K562 (cell line): ENCODE measurements around the gene NCOA1. TPM values are rescaled to one million over a fixed set of nuclear protein-coding genes. Genes with fewer than 3 reads are reported as not detected.

Source experiments
- ATAC-seq: fragments of 200-7000 bp; cut with Tn5 transposase; 3 replicates; pipeline ENCODE4 v1.9.1; 2020; ENCODE audit warnings: moderate library complexity
- BruUV-seq: library from RNA; stranded (reverse); fragments of 400-500 nt; replicated peaks from 2 replicates; lab custom pipeline; 2021; lab: Mats Ljungman, UMichigan
- CTCF ChIA-PET: fragments of 300-600 bp; formaldehyde crosslinking; extraction: SDS; loops from one replicate; lab custom pipeline; 2021; ENCODE audit warnings: low intra/inter-chr PET ratio; lab: Yijun Ruan, JAX
- POLR2A ChIA-PET: fragments of 300-600, 350-650 bp; sonication (Branson Sonifier 250); formaldehyde crosslinking; extraction: SDS; loops from one replicate; lab custom pipeline; 2021; ENCODE audit warnings: antibody characterized with exemption, inconsistent platforms; lab: Yijun Ruan, JAX
- DNase-seq, 4 experiments: peaks; one replicate each; pipeline versions ENCODE4 v3.0.0 to v3.0.0-alpha.2; 2011 to 2018; ENCODE audit warnings: low spot score in 3 of 4, mixed read lengths in 3 of 4; ENCODE audit errors: extremely low read depth in 1 of 4
- FAIRE-seq: peaks from 2 replicates; lab custom pipeline; 2011; peaks lifted over from hg19 to GRCh38; lab: Jason Lieb, UNC
- H2AFZ ChIP-seq: 2 replicates; pipeline ENCODE4 v1.6.0; 2011; ENCODE audit warnings: low read depth, low read length, control low read depth, inconsistent platforms
- H3K27ac ChIP-seq: fragments of 200-600 bp; 3 replicates; pipeline ENCODE4 v1.8.0; 2011; ENCODE audit warnings: low read depth, mild to moderate bottlenecking, control low read depth, inconsistent platforms, low read length, moderate library complexity, mixed read lengths; ENCODE audit errors: extremely low read depth
- H3K27me3 ChIP-seq, 2 experiments: fragments of 300-600 bp in 1 of 2; 2 replicates in 1 of 2; 3 replicates in 1 of 2; pipeline versions ENCODE4 v1.6.0 to v1.8.0; 2011; ENCODE audit warnings: inconsistent platforms in 2 of 2, low read length in 2 of 2, mild to moderate bottlenecking in 1 of 2, mixed read lengths in 1 of 2, moderate library complexity in 1 of 2; ENCODE audit not compliant: control insufficient read depth in 2 of 2, insufficient read depth in 2 of 2
- H3K36me3 ChIP-seq: fragments of 300-600 bp; 3 replicates; pipeline ENCODE4 v1.8.0; 2011; ENCODE audit warnings: mild to moderate bottlenecking, low read length, inconsistent platforms; ENCODE audit not compliant: control insufficient read depth, insufficient read depth
- H3K4me1 ChIP-seq, 2 experiments: fragments of 200-600 bp in 1 of 2; replicated peaks in 1 of 2; 2 replicates in 1 of 2; 3 replicates in 1 of 2; pipeline versions ENCODE4 v1.5.1 to v1.8.0; 2011; ENCODE audit warnings: inconsistent platforms in 2 of 2, low read length in 2 of 2, mild to moderate bottlenecking in 1 of 2, mixed read lengths in 1 of 2, moderate library complexity in 1 of 2; ENCODE audit not compliant: control insufficient read depth in 2 of 2, insufficient read depth in 2 of 2
- H3K4me2 ChIP-seq: 2 replicates; pipeline ENCODE4 v1.6.1; 2011; ENCODE audit warnings: low read length, control low read depth, inconsistent platforms, mixed read lengths; ENCODE audit not compliant: insufficient read depth
- H3K4me3 ChIP-seq: fragments of 200-600 bp; sonication (generic), shearing (Covaris generic); 2 replicates; pipeline ENCODE4 v1.5.1; 2016; ENCODE audit warnings: control low read depth, inconsistent platforms
- H3K79me2 ChIP-seq: fragments of 200-600 bp; 3 replicates; pipeline ENCODE4 v1.8.0; 2011; ENCODE audit warnings: low read length, inconsistent platforms; ENCODE audit not compliant: control insufficient read depth, insufficient read depth
- H3K9ac ChIP-seq, 2 experiments: 2 replicates each; pipeline versions ENCODE4 v1.6.0 to v1.6.1; 2011; ENCODE audit warnings: low read depth in 2 of 2, low read length in 2 of 2, control low read depth in 1 of 2, inconsistent platforms in 1 of 2, mild to moderate bottlenecking in 1 of 2, mixed read lengths in 1 of 2; ENCODE audit not compliant: insufficient read depth in 1 of 2
- H3K9me1 ChIP-seq: one replicate; pipeline ENCODE4 v1.6.0; 2011; ENCODE audit warnings: inconsistent platforms, mild to moderate bottlenecking, low read length, moderate library complexity; ENCODE audit not compliant: control insufficient read depth, insufficient read depth
- H3K9me3 ChIP-seq: replicated peaks from 2 replicates; pipeline ENCODE4 v1.5.1; 2011; ENCODE audit warnings: low read depth, low read length, inconsistent platforms; ENCODE audit not compliant: control insufficient read depth, insufficient read depth
- H4K20me1 ChIP-seq: replicated peaks from 2 replicates; pipeline ENCODE4 v1.6.1; 2011; ENCODE audit warnings: low read length, inconsistent platforms, mixed read lengths; ENCODE audit not compliant: control insufficient read depth, insufficient read depth
- ELK1 ChIP-seq: sonication (generic); formaldehyde crosslinking; IDR thresholded peaks from 2 replicates; pipeline ENCODE4 v1.8.1; 2022; ENCODE audit warnings: missing genetic modification reagents
- FOXA1 ChIP-seq: fragments of 450-650 bp; IDR thresholded peaks from 2 replicates; pipeline ENCODE4 v1.6.1; 2016; ENCODE audit warnings: mild to moderate bottlenecking, borderline replicate concordance
- NFIX ChIP-seq: fragments of 250-450 bp; sonication (Bioruptor Pico); IDR thresholded peaks from 2 replicates; pipeline ENCODE4 v1.4.0; 2020; ENCODE audit warnings: low read depth, mild to moderate bottlenecking, moderate library complexity
- POLR2B ChIP-seq: fragments of 450-650 bp; IDR thresholded peaks from 2 replicates; pipeline ENCODE4 v1.6.1; 2018; ENCODE audit warnings: low read depth; ENCODE audit not compliant: partially characterized antibody
- TGIF2 ChIP-seq: sonication (generic); formaldehyde crosslinking; IDR thresholded peaks from 2 replicates; pipeline ENCODE4 v1.8.1; 2022; ENCODE audit warnings: mild to moderate bottlenecking, missing genetic modification reagents, moderate library complexity
- ZBED1 ChIP-seq: IDR thresholded peaks from 2 replicates; pipeline ENCODE4 v1.6.1; 2014
- ZBTB2 ChIP-seq: fragments of 450-650 bp; IDR thresholded peaks from 2 replicates; pipeline ENCODE4 v1.6.1; 2016; ENCODE audit warnings: antibody characterized with exemption
- ZNF175 ChIP-seq: fragments of 200-800 bp; sonication (Bioruptor generic); IDR thresholded peaks from 2 replicates; pipeline ENCODE4 v1.6.1; 2016; ENCODE audit warnings: low read depth, mild to moderate bottlenecking, missing genetic modification characterization, missing compliant biosample characterization
- ZNF217 ChIP-seq: sonication (generic); formaldehyde crosslinking; IDR thresholded peaks from 2 replicates; pipeline ENCODE4 v1.8.0; 2022; ENCODE audit warnings: mild to moderate bottlenecking, missing genetic modification reagents
- WGBS: fragments of 100-300 bp; shearing (Covaris generic); methylation state at CpG from one replicate; pipeline ENCODE4 v1.1.6; 2016; ENCODE audit warnings: low coverage, mixed read lengths; ENCODE audit not compliant: insufficient coverage; ENCODE audit errors: missing lambda C conversion rate; 5-methylcytosine and 5-hydroxymethylcytosine counted together
- in situ Hi-C: fragments of 300-500 bp; cut with MboI; formaldehyde crosslinking; loops from 4 replicates; pipeline ENCODE4 v1.15.0; 2018; ENCODE audit warnings: inconsistent platforms, mixed read lengths
- intact Hi-C: fragments of 100-400 bp; cut with micrococcal nuclease; formaldehyde crosslinking; loops from 2 replicates; pipeline ENCODE4 v1.14.2; 2022
- polyA plus RNA-seq, 8 experiments: library from polyadenylated mRNA; depleted of rRNA in 4 of 8; stranded (reverse) in 5 of 8; unstranded in 3 of 8; fragments of >200 nt; fragmentation: Nextera tagmentation in 2 of 8; fragmentation: Illumina TruSeq in 1 of 8; extraction: Ambion mirVana in 2 of 8; extraction: Trizol in 1 of 8; gene quantifications; 2 replicates each; pipeline versions ENCODE4 v1.2.1 to v1.2.3, GENCODE V29; 2011 to 2014; ENCODE audit warnings: inconsistent platforms in 1 of 8, missing spikeins in 1 of 8
- total RNA-seq, 7 experiments: library from RNA; depleted of rRNA in 6 of 7; stranded (reverse); fragments of >200 nt in 6 of 7; fragmentation: Illumina TruSeq in 2 of 7; extraction: Trizol in 2 of 7; gene quantifications; 2 replicates each; pipeline versions ENCODE4 v1.2.1 to v1.2.3, GENCODE V29; 2011 to 2021; ENCODE audit warnings: low replicate concordance in 1 of 7

NCOA1 gene
- total and polyA plus RNA-seq, 9 of the 15 experiments (the other 6 are each of a cell fraction or from before 2014, with no cell fraction given) = 4.9 to 25.7 (median 17.0) TPM

- Histone ChIP-seq H3K9me3 (no peaks in the 10 kb centered on the region), H3K27me3 (no peaks in the 10 kb centered on the region), H3K79me2 (no peaks in the 10 kb centered on the region), H3K4me2 (no peak overlapping the region), H3K4me1 (no peaks in the 10 kb centered on the region), H3K9ac (no peak overlapping the region), H3K4me3 (no peak overlapping the region), H2AFZ (no peak overlapping the region), H3K9me1 (no peaks in the 10 kb centered on the region), H3K27ac (no peak overlapping the region), H3K36me3 (peaks cover 9% of the 10 kb centered on the region; the same call in 1 of the 3 replicates), H4K20me1 (no peaks in the 10 kb centered on the region)
- BruUV-seq = no TSS peak
- CTCF ChIA-PET = no interaction called here
- WGBS = 91% methylated on average over 4 of the region's 4 CpGs
- no peak for DNase-seq
- in situ Hi-C loops = no loop called here
- intact Hi-C loops = no loop called here
- TF ChIP-seq ELK1 (CRISPR knock-in tag) (no peak), ZBED1 (no peak), FOXA1 (no peak), NFIX (CRISPR knock-in tag) (no peak), ZNF217 (no peak), TGIF2 (no peak), ZNF175 (CRISPR knock-in tag) (no peak), POLR2B (no peak), ZBTB2 (no peak)
- POLR2A ChIA-PET = interaction anchor here (1.0 kb wide), 2 partner anchors 54 to 89 kb away, joined by 3 to 4 read pairs; no protein-coding TSS in a partner anchor
- FAIRE-seq = no peak
- ATAC-seq = no peak
These were observed 233.2 kb downstream of the NCOA1 start for GRCh38 chr2:24724111-24724775.
